ENCODE results near the gene RDH14.

- TF ChIP-seq, protein P1, sequence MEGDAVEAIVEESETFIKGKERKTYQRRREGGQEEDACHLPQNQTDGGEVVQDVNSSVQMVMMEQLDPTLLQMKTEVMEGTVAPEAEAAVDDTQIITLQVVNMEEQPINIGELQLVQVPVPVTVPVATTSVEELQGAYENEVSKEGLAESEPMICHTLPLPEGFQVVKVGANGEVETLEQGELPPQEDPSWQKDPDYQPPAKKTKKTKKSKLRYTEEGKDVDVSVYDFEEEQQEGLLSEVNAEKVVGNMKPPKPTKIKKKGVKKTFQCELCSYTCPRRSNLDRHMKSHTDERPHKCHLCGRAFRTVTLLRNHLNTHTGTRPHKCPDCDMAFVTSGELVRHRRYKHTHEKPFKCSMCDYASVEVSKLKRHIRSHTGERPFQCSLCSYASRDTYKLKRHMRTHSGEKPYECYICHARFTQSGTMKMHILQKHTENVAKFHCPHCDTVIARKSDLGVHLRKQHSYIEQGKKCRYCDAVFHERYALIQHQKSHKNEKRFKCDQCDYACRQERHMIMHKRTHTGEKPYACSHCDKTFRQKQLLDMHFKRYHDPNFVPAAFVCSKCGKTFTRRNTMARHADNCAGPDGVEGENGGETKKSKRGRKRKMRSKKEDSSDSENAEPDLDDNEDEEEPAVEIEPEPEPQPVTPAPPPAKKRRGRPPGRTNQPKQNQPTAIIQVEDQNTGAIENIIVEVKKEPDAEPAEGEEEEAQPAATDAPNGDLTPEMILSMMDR (IDR thresholded peaks at IDR 0.05 in 4 of 5, conservative IDR thresholded peaks at IDR 0.05 in 1 of 5) = no peak
- TF ChIP-seq POLR2A (IDR thresholded peaks at IDR 0.05) = no peak
Observed at GRCh38 chr2:18540872-18541271, 19.6 kb downstream of the RDH14 start.

All from gastrocnemius medialis (tissue), 4 donors.